IMR-90 (cell line): ENCODE data around the gene RNF144A. TPM values are rescaled to one million over a fixed set of nuclear protein-coding genes. Genes with fewer than 3 reads are reported as not detected.

Source experiments
- ATAC-seq: fragments of 200-7000 bp; cut with Tn5 transposase; 2 replicates; pipeline ENCODE4 v1.9.1; 2020; ENCODE audit warnings: low read depth, mild to moderate bottlenecking, moderate library complexity
- BruUV-seq: library from RNA; stranded (reverse); fragments of 400-500 nt; replicated peaks from 2 replicates; lab custom pipeline; 2021; lab: Mats Ljungman, UMichigan
- CTCF ChIA-PET: fragments of 300-600 bp; formaldehyde crosslinking; extraction: SDS; loops from one replicate; lab custom pipeline; 2021; ENCODE audit warnings: antibody characterized with exemption; lab: Yijun Ruan, JAX
- POLR2A ChIA-PET: fragments of 300-600 bp; sonication (Branson Sonifier 250); formaldehyde crosslinking; loops from one replicate; lab custom pipeline; 2022; ENCODE audit warnings: antibody characterized with exemption; ENCODE audit not compliant: unreplicated experiment; lab: Charles Lee
- DNase-seq: peaks from one replicate; pipeline ENCODE4 v3.0.0; 2013
- H2AFZ ChIP-seq: replicated peaks from 2 replicates; pipeline ENCODE3; 2013; ENCODE audit warnings: low read length, mild to moderate bottlenecking; ENCODE audit not compliant: poor library complexity
- H2AK5ac ChIP-seq: 2 replicates; pipeline ENCODE4 v1.6.1; 2013; ENCODE audit warnings: low read depth, low read length, inconsistent platforms
- H2AK9ac ChIP-seq: replicated peaks from 2 replicates; pipeline ENCODE3; 2013; ENCODE audit warnings: mild to moderate bottlenecking, low read depth, low read length, moderate library complexity; ENCODE audit not compliant: poor library complexity
- H2BK120ac ChIP-seq: 2 replicates; pipeline ENCODE4 v1.6.1; 2013; ENCODE audit warnings: low read depth, low read length, inconsistent platforms
- H2BK15ac ChIP-seq: 3 replicates; pipeline ENCODE4 v1.6.1; 2013; ENCODE audit warnings: low read depth, low read length, inconsistent platforms
- H2BK20ac ChIP-seq: 2 replicates; pipeline ENCODE4 v1.6.1; 2013; ENCODE audit warnings: low read depth, mild to moderate bottlenecking, inconsistent platforms, low read length, moderate library complexity
- H2BK5ac ChIP-seq: 2 replicates; pipeline ENCODE4 v1.6.1; 2013; ENCODE audit warnings: mild to moderate bottlenecking, low read depth, low read length, inconsistent platforms; ENCODE audit not compliant: poor library complexity, severe bottlenecking
- H3K14ac ChIP-seq: replicated peaks from 2 replicates; pipeline ENCODE4 v1.6.1; 2013; ENCODE audit warnings: low read depth, low read length, inconsistent platforms
- H3K18ac ChIP-seq: 2 replicates; pipeline ENCODE4 v1.6.1; 2013; ENCODE audit warnings: low read depth, low read length, control low read depth
- H3K23ac ChIP-seq: 2 replicates; pipeline ENCODE4 v1.6.1; 2013; ENCODE audit warnings: low read depth, low read length, inconsistent platforms
- H3K27ac ChIP-seq: 2 replicates; pipeline ENCODE4 v1.5.1; 2013; ENCODE audit warnings: mild to moderate bottlenecking, control low read depth, low read length; ENCODE audit not compliant: insufficient read depth
- H3K27me3 ChIP-seq: 2 replicates; pipeline ENCODE4 v1.6.1; 2013; ENCODE audit warnings: low read length; ENCODE audit not compliant: control insufficient read depth, insufficient read depth
- H3K36me3 ChIP-seq: 2 replicates; pipeline ENCODE4 v1.6.1; 2013; ENCODE audit warnings: low read length, mixed read lengths; ENCODE audit not compliant: control insufficient read depth, insufficient read depth
- H3K4ac ChIP-seq: 2 replicates; pipeline ENCODE4 v1.6.1; 2013; ENCODE audit warnings: low read depth, low read length, inconsistent platforms
- H3K4me1 ChIP-seq: 2 replicates; pipeline ENCODE4 v1.6.1; 2013; ENCODE audit warnings: low read length, mixed read lengths; ENCODE audit not compliant: control insufficient read depth, insufficient read depth
- H3K4me2 ChIP-seq: 2 replicates; pipeline ENCODE4 v1.6.1; 2013; ENCODE audit warnings: low read depth, mild to moderate bottlenecking, control low read depth, low read length, moderate library complexity
- H3K4me3 ChIP-seq: 2 replicates; pipeline ENCODE4 v1.5.1; 2013; ENCODE audit warnings: low read depth, mild to moderate bottlenecking, control low read depth, low read length, moderate library complexity; ENCODE audit not compliant: insufficient read depth
- H3K56ac ChIP-seq: 2 replicates; pipeline ENCODE4 v1.6.1; 2013; ENCODE audit warnings: low read length, inconsistent platforms; ENCODE audit not compliant: insufficient read depth; ENCODE audit errors: extremely low read depth
- H3K79me1 ChIP-seq, 2 experiments: 2 replicates each; pipeline ENCODE4 v1.6.1; 2013; ENCODE audit warnings: low read length in 2 of 2, inconsistent platforms in 1 of 2, low read depth in 1 of 2
- H3K9ac ChIP-seq: 2 replicates; pipeline ENCODE4 v1.6.1; 2013; ENCODE audit warnings: low read depth, low read length, control low read depth
- H3K9me1 ChIP-seq: 2 replicates; pipeline ENCODE4 v1.6.1; 2013; ENCODE audit warnings: low read length, inconsistent platforms; ENCODE audit not compliant: insufficient read depth
- H3K9me3 ChIP-seq: 2 replicates; pipeline ENCODE4 v1.6.1; 2013; ENCODE audit warnings: low read length; ENCODE audit not compliant: control insufficient read depth, insufficient read depth
- H4K20me1 ChIP-seq: 2 replicates; pipeline ENCODE4 v1.6.1; 2013; ENCODE audit warnings: low read length, inconsistent platforms; ENCODE audit not compliant: insufficient read depth
- H4K5ac ChIP-seq: 2 replicates; pipeline ENCODE4 v1.6.1; 2013; ENCODE audit warnings: mild to moderate bottlenecking, low read depth, low read length, control low read depth
- H4K8ac ChIP-seq, 2 experiments: 2 replicates each; pipeline ENCODE4 v1.6.1; 2013; ENCODE audit warnings: low read depth in 2 of 2, low read length in 2 of 2, control low read depth in 1 of 2, inconsistent platforms in 1 of 2
- H4K91ac ChIP-seq: 2 replicates; pipeline ENCODE4 v1.6.1; 2013; ENCODE audit warnings: low read depth, low read length, inconsistent platforms; ENCODE audit not compliant: insufficient read depth
- CEBPB ChIP-seq: IDR thresholded peaks from 2 replicates; pipeline ENCODE4 v1.6.1; 2012; ENCODE audit warnings: low read depth, low read length, improper control_type of control experiment
- POLR2A ChIP-seq: IDR thresholded peaks from 2 replicates; pipeline ENCODE4 v1.6.1; 2012; ENCODE audit warnings: mild to moderate bottlenecking, low read depth, low read length
- RAD21 ChIP-seq: IDR thresholded peaks from 2 replicates; pipeline ENCODE4 v1.6.1; 2012; ENCODE audit warnings: low read length, improper control_type of control experiment
- SMC3 ChIP-seq: fragments of 150-350 bp; IDR thresholded peaks from 2 replicates; pipeline ENCODE4 v1.6.1; 2016; ENCODE audit warnings: low read depth, mild to moderate bottlenecking, antibody characterized with exemption, low read length, moderate library complexity
- WGBS, 2 experiments: methylation state at CpG; one replicate each; pipeline versions ENCODE4 v1.1.5 to v1.1.7; 2013; ENCODE audit warnings: missing lambda C conversion rate in 2 of 2; ENCODE audit not compliant: insufficient read length in 1 of 2; ENCODE audit errors: extremely low coverage in 2 of 2; 5-methylcytosine and 5-hydroxymethylcytosine counted together
- dilution Hi-C: fragments of 300-500 bp; cut with HindIII; formaldehyde crosslinking; loops from one replicate; pipeline ENCODE4 v1.14.3; 2018; ENCODE audit warnings: low sequenced_read_pairs; ENCODE audit not compliant: unreplicated experiment
- in situ Hi-C: fragments of 300-500 bp; cut with MboI; formaldehyde crosslinking; loops from 3 replicates; pipeline ENCODE4 v1.14.3; 2019; ENCODE audit warnings: low sequenced_read_pairs, inconsistent platforms, mixed read lengths
- intact Hi-C: fragments of 100-400 bp; cut with micrococcal nuclease; formaldehyde crosslinking; loops from 2 replicates; pipeline ENCODE4 v1.10.0; 2022
- polyA plus RNA-seq, 3 experiments: library from polyadenylated mRNA; depleted of rRNA; stranded (reverse); fragments of >200 nt; gene quantifications; 2 replicates each; pipeline ENCODE4 v1.2.3, GENCODE V29; 2012; ENCODE audit warnings: low replicate concordance in 1 of 3
- total RNA-seq: library from RNA; depleted of rRNA; stranded (reverse); fragments of >200 nt; gene quantifications from 2 replicates; pipeline ENCODE4 v1.2.3, GENCODE V29; 2012

RNF144A gene
- total and polyA plus RNA-seq, 2 of the 4 experiments (the other 2 are of a cell fraction), result 0.18 to 0.26 TPM

DNA sequence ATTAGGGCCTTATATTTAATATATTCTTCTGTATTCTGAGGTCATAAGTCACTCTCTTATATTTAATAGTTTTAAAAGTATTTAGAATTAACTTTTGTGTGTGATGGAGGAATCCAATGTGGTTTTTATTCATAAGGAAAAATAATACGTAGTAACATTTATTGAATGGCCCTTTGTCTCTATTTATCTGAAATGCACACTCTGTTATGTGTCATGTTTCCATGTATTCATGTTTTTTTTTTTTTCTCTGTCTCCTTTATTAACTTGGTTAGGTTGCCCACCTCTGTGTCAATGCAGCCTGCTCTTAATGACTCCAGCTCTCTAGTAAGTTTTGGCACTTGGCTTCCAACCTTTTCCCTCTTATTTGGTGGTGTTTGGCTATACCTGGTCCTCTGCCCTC, 33.8 kb downstream of the RNF144A start:
- H2AFZ ChIP-seq, result no peak overlapping the region
- H3K4me2 ChIP-seq, result no peak overlapping the region

More for the DNA sequence above, 33.8 kb downstream of the RNF144A start:
- Histone ChIP-seq H3K14ac (no peak overlapping the region), H4K5ac (no peak overlapping the region), H2AK5ac (no peak overlapping the region), H4K91ac (no peak overlapping the region), H3K4me1 (no peaks in the 10 kb centered on the region), H4K20me1 (no peaks in the 10 kb centered on the region), H3K18ac (no peak overlapping the region), H3K79me1 (no peaks in the 10 kb centered on the region), H2BK120ac (no peak overlapping the region), H3K56ac (no peak overlapping the region), H2AK9ac (no peak overlapping the region), H3K4ac (no peak overlapping the region), H2BK5ac (no peak overlapping the region), H3K27ac (no peak overlapping the region), H3K36me3 (no peaks in the 10 kb centered on the region), H3K9me1 (no peaks in the 10 kb centered on the region; the same call in 1 of the 2 replicates), H4K8ac (no peak overlapping the region), H3K4me3 (no peak overlapping the region), H2BK20ac (no peak overlapping the region), H3K9ac (no peak overlapping the region), H2BK15ac (no peak overlapping the region), H3K27me3 (peaks cover 3% of the 10 kb centered on the region), H3K9me3 (no peaks in the 10 kb centered on the region), H3K23ac (no peak overlapping the region)
- POLR2A ChIA-PET, result no interaction called here
- dilution Hi-C loops, result no loop called here
- TF ChIP-seq CEBPB (no peak), POLR2A (no peak), RAD21 (no peak), SMC3 (no peak)
- DNase-seq, result no peak
- no CpG with 5 or more reads among the region's 1 CpG for WGBS, 2 experiments
- ATAC-seq, result no peak
- in situ Hi-C loops, result no loop called here
- CTCF ChIA-PET, result no interaction called here
- no TSS peak for BruUV-seq
- intact Hi-C loops, result no loop called here
